ENCODE data around the gene C3.

Gene C3

GRCh38 chr19:6672693-6673290, 47.7 kb downstream of the C3 start:
- TF ChIP-seq CTCF (IDR thresholded peaks at IDR 0.05; ENCODE audit: low read depth, low read length, missing control alignments): no peak
- in situ Hi-C loops (cut with HindIII; ENCODE audit: low sequenced_read_pairs): no loop called here
- no peak for DNase-seq (ENCODE audit: low read depth)

GRCh38 chr19:6671960-6672359, 48.5 kb downstream of the C3 start:
- no peak overlapping the region for H3K4me3 ChIP-seq (ENCODE audit: low read depth, low read length)
- TF ChIP-seq CTCF (IDR thresholded peaks at IDR 0.05; ENCODE audit: low read depth, low read length, missing control alignments): no peak
- DNase-seq (ENCODE audit: low read depth): no peak
- in situ Hi-C loops (cut with HindIII; ENCODE audit: low sequenced_read_pairs): no loop called here

More at GRCh38 chr19:6672693-6673290, 47.7 kb downstream of the C3 start:
- no peak overlapping the region for H3K4me3 ChIP-seq (ENCODE audit: low read depth, low read length)

GRCh38 chr19:6668691-6669090, 51.8 kb downstream of the C3 start:
- in situ Hi-C loops (cut with HindIII; ENCODE audit: low sequenced_read_pairs): no loop called here
- DNase-seq (ENCODE audit: low read depth): no peak
- H3K4me3 ChIP-seq (ENCODE audit: low read depth, low read length): no peak overlapping the region
- TF ChIP-seq CTCF (IDR thresholded peaks at IDR 0.05; ENCODE audit: low read depth, low read length, missing control alignments): no peak

GRCh38 chr19:6667114-6667627, 53.3 kb downstream of the C3 start:
- no peak for TF ChIP-seq CTCF (IDR thresholded peaks at IDR 0.05; ENCODE audit: low read depth, low read length, missing control alignments)
- in situ Hi-C loops (cut with HindIII; ENCODE audit: low sequenced_read_pairs): no loop called here
- DNase-seq (ENCODE audit: low read depth): no peak
- H3K4me3 ChIP-seq (ENCODE audit: low read depth, low read length): no peak overlapping the region

- H3K4me3 ChIP-seq (ENCODE audit: low read depth, low read length): no peak overlapping the region
- in situ Hi-C loops (cut with HindIII; ENCODE audit: low sequenced_read_pairs): no loop called here
- DNase-seq (ENCODE audit: low read depth): no peak
- no peak for TF ChIP-seq CTCF (IDR thresholded peaks at IDR 0.05; ENCODE audit: low read depth, low read length, missing control alignments)
Measured at GRCh38 chr19:6664916-6665315, 55.5 kb downstream of the C3 start.

GRCh38 chr19:6663236-6664201, 56.9 kb downstream of the C3 start:
- no peak overlapping the region for H3K4me3 ChIP-seq (ENCODE audit: low read depth, low read length)
- in situ Hi-C loops (cut with HindIII; ENCODE audit: low sequenced_read_pairs): no loop called here
- TF ChIP-seq CTCF (IDR thresholded peaks at IDR 0.05; ENCODE audit: low read depth, low read length, missing control alignments): no peak
- DNase-seq (ENCODE audit: low read depth): no peak

Measured in astrocyte of the cerebellum (primary cell).